ENCODE results near the gene VCAN. TPM values are rescaled to one million over a fixed set of nuclear protein-coding genes. Genes with fewer than 3 reads are reported as not detected.

Gene VCAN
- total RNA-seq, 6 experiments from 2014 or later = 18.8 to 25.5 (median 22.5) TPM

GRCh38 chr5:83549076-83549475, 77.5 kb downstream of the VCAN start:
- Mint-ChIP-seq H3K36me3 (ENCODE audit: low read depth) (no peaks in the 10 kb centered on the region), H3K4me1 (ENCODE audit: low read depth) (peaks cover 22% of the 10 kb centered on the region), H3K4me3 (no peak overlapping the region), H3K27me3 (ENCODE audit: insufficient read depth) (no peaks in the 10 kb centered on the region; the same call in 1 of the 2 replicates), H3K27ac (no peak overlapping the region), H3K9me3 (no peaks in the 10 kb centered on the region)
- no peak for TF ChIP-seq CTCF (IDR thresholded peaks at IDR 0.05)
- DNase-seq = no peak

- H3K36me3 Mint-ChIP-seq (ENCODE audit: low read depth) = no peaks in the 10 kb centered on the region
- no peak overlapping the region for H3K27ac Mint-ChIP-seq
Observed at GRCh38 chr5:83549674-83550073, 78.1 kb downstream of the VCAN start.

GRCh38 chr5:83551821-83552220, 80.3 kb downstream of the VCAN start:
- H3K36me3 Mint-ChIP-seq (ENCODE audit: low read depth) = no peaks in the 10 kb centered on the region; the same call in 1 of the 2 replicates
- H3K9me3 Mint-ChIP-seq = no peaks in the 10 kb centered on the region
- TF ChIP-seq CTCF (IDR thresholded peaks at IDR 0.05) = no peak
- no peaks in the 10 kb centered on the region; the same call in 1 of the 2 replicates for H3K27me3 Mint-ChIP-seq (ENCODE audit: insufficient read depth)
- no peak overlapping the region for H3K4me3 Mint-ChIP-seq
- DNase-seq = peak; percentile 36
- H3K27ac Mint-ChIP-seq = peak overlapping the region; percentile 14; the same call in 1 of the 2 replicates
- peaks cover 32% of the 10 kb centered on the region for H3K4me1 Mint-ChIP-seq (ENCODE audit: low read depth)

More at GRCh38 chr5:83549674-83550073, 78.1 kb downstream of the VCAN start:
- Mint-ChIP-seq H3K27me3 (ENCODE audit: insufficient read depth) (no peaks in the 10 kb centered on the region; the same call in 1 of the 2 replicates), H3K9me3 (no peaks in the 10 kb centered on the region), H3K4me1 (ENCODE audit: low read depth) (peaks cover 28% of the 10 kb centered on the region), H3K4me3 (no peak overlapping the region)
- no peak for TF ChIP-seq CTCF (IDR thresholded peaks at IDR 0.05)
- no peak for DNase-seq

GRCh38 chr5:83552275-83552674, 80.7 kb downstream of the VCAN start:
- Mint-ChIP-seq H3K9me3 (no peaks in the 10 kb centered on the region), H3K4me1 (ENCODE audit: low read depth) (peaks cover 28% of the 10 kb centered on the region), H3K36me3 (ENCODE audit: low read depth) (no peaks in the 10 kb centered on the region; the same call in 1 of the 2 replicates), H3K27ac (no peak overlapping the region), H3K27me3 (ENCODE audit: insufficient read depth) (no peaks in the 10 kb centered on the region; the same call in 1 of the 2 replicates), H3K4me3 (no peak overlapping the region)
- no peak for DNase-seq
- TF ChIP-seq CTCF (IDR thresholded peaks at IDR 0.05) = no peak

- no peak for DNase-seq
- Mint-ChIP-seq H3K4me1 (ENCODE audit: low read depth) (peaks cover 28% of the 10 kb centered on the region), H3K36me3 (ENCODE audit: low read depth) (no peaks in the 10 kb centered on the region; the same call in 1 of the 2 replicates), H3K27me3 (ENCODE audit: insufficient read depth) (no peaks in the 10 kb centered on the region; the same call in 1 of the 2 replicates), H3K27ac (no peak overlapping the region), H3K9me3 (no peaks in the 10 kb centered on the region), H3K4me3 (no peak overlapping the region)
- no peak for TF ChIP-seq CTCF (IDR thresholded peaks at IDR 0.05)
Observed at GRCh38 chr5:83553000-83553486, 81.5 kb downstream of the VCAN start.
